22Rv1 (cell line): ENCODE results near the gene SCAMP2.

Source experiments
- ZFX ChIP-seq: fragments of 450-650 bp; IDR thresholded peaks from 2 replicates; pipeline ENCODE4 v1.6.1; 2017; ENCODE audit warnings: antibody characterized with exemption, borderline replicate concordance
- TF ChIP-seq, protein P1 (sequence below): fragments of 450-650 bp; IDR thresholded peaks from 2 replicates; pipeline ENCODE4 v1.5.1; 2017; ENCODE audit warnings: mild to moderate bottlenecking

GRCh38 chr15:74907163-74907870 lies 34.2 kb upstream of the SCAMP2 start:
- TF ChIP-seq, protein P1, sequence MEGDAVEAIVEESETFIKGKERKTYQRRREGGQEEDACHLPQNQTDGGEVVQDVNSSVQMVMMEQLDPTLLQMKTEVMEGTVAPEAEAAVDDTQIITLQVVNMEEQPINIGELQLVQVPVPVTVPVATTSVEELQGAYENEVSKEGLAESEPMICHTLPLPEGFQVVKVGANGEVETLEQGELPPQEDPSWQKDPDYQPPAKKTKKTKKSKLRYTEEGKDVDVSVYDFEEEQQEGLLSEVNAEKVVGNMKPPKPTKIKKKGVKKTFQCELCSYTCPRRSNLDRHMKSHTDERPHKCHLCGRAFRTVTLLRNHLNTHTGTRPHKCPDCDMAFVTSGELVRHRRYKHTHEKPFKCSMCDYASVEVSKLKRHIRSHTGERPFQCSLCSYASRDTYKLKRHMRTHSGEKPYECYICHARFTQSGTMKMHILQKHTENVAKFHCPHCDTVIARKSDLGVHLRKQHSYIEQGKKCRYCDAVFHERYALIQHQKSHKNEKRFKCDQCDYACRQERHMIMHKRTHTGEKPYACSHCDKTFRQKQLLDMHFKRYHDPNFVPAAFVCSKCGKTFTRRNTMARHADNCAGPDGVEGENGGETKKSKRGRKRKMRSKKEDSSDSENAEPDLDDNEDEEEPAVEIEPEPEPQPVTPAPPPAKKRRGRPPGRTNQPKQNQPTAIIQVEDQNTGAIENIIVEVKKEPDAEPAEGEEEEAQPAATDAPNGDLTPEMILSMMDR = no peak
- TF ChIP-seq ZFX = no peak
